ENCODE data around the gene C16orf54. TPM values are rescaled to one million over a fixed set of nuclear protein-coding genes. Genes with fewer than 3 reads are reported as not detected.
"Not testable (repeated sequence)": the region's sequence is repeated elsewhere in the genome, so short reads cannot be mapped to it uniquely, and the experiment has no call there.

C16orf54 gene
- total and polyA plus RNA-seq, 10 of the 15 experiments (the other 5 are each of a cell fraction or from before 2014, with no cell fraction given), result 2.1 to 13.3 (median 5.4) TPM

DNA sequence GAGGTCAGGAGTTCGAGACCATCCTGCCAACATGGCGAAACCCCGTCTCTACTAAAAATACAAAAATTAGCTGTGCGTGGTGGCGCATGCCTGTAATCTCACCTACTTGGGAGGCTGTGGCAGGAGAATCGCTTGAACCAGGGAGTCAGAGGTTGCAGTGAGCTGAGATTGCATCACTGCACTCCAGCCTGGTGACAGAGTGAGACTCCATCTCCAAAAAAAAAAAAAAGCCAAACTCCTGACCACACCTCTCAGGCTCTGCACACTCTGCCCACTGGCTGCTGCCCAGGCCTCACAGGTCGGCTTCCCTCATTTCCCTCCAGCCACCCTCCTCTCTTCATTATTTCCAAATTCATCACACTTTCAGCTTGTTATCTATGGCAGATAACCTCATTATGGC, 26.5 kb upstream of the C16orf54 start:
- ChIA-PET RAD21 (ENCODE audit: unreplicated experiment) (interaction anchor here (0.6 to 1.6 kb wide), 2 partner anchors 18 to 47 kb away, joined by 3 to 4 read pairs; no protein-coding TSS in a partner anchor), POLR2A (interaction anchor here (0.6 to 1.8 kb wide), 3 partner anchors 77 to 1100 kb away, joined by 3 to 4 read pairs (median 3); no protein-coding TSS in a partner anchor), CTCF (interaction anchor here (0.6 to 1.5 kb wide), 4 partner anchors 13 to 49 kb away, joined by 3 to 5 read pairs (median 3); no protein-coding TSS in a partner anchor)
- intact Hi-C loops (cut with micrococcal nuclease; ENCODE audit: unreplicated experiment); H2AFZ ChIP-seq (ENCODE audit: control insufficient read depth, low read depth, low read length); H4K20me1 ChIP-seq (ENCODE audit: control insufficient read depth, insufficient read depth); H3K27ac ChIP-seq (ENCODE audit: control insufficient read depth, insufficient read depth); H3K4me1 ChIP-seq (ENCODE audit: control insufficient read depth, insufficient read depth, low read length); H3K4me2 ChIP-seq (ENCODE audit: control insufficient read depth, insufficient read depth); in situ Hi-C loops (cut with MboI); H3K9me3 ChIP-seq (replicated peaks; ENCODE audit: control insufficient read depth, insufficient read depth, low read length); H3K9ac ChIP-seq (ENCODE audit: control insufficient read depth, insufficient read depth, low read length); H3K36me3 ChIP-seq (ENCODE audit: control insufficient read depth in 2 of 2, insufficient read depth in 2 of 2, low read length in 1 of 2); DNase-seq (ENCODE audit: low read depth, low spot score); FAIRE-seq; H3K4me3 ChIP-seq; H3K27me3 ChIP-seq (replicated peaks in 1 of 2; ENCODE audit: control insufficient read depth in 2 of 2, insufficient read depth in 2 of 2, low read length in 1 of 2); H3K79me2 ChIP-seq (ENCODE audit: control insufficient read depth, insufficient read depth, low read length); BruUV-seq (replicated peaks); SMC1A ChIA-PET (ENCODE audit: uncharacterized antibody, unreplicated experiment); ATAC-seq: not testable (repeated sequence)
- 74% methylated on average over 7 of the region's 7 CpGs for WGBS (ENCODE audit: insufficient coverage, insufficient replicate concordance, low lambda C conversion rate, missing lambda C conversion rate)

DNA sequence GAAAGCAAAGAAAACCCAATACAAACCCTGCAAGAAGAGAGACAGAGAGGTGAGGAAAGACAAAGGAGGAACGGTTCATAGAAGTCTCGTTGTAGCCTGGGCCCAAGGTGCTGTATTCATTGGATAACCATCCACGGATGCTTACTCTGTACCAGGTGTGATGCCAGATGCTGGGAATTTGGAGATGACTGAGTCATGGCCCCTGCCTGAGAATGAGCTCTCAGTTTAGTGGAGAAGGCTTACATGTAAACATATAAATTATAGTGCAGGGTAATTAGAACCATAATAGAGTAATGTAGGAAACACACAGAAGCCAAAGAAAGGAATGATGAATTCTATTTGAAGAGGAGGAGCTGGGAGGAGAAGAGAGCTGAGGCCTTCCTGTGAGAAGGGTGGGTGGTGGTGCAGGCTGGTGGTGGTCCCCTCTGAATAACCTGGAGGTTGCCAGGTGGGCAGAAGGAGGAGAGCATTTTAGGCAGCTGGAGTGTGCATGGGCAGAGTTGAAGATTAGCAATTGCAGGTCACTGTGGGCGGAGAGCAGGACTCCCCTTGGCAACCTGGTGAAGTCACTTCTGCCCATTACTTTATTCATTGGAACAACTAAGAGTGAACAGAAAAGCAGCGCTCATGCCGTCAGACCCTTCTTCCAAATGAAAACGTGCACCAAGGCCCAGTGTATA, 24.6 kb upstream of the C16orf54 start:
- intact Hi-C loops (cut with micrococcal nuclease; ENCODE audit: unreplicated experiment), result no loop called here
- Histone ChIP-seq H3K9ac (ENCODE audit: control insufficient read depth, insufficient read depth, low read length) (no peak overlapping the region), H3K4me2 (ENCODE audit: control insufficient read depth, insufficient read depth) (no peak overlapping the region), H2AFZ (ENCODE audit: control insufficient read depth, low read depth, low read length) (no peak overlapping the region), H4K20me1 (ENCODE audit: control insufficient read depth, insufficient read depth) (no peaks in the 10 kb centered on the region), H3K36me3 (ENCODE audit: control insufficient read depth in 2 of 2, insufficient read depth in 2 of 2, low read length in 1 of 2) (no peaks in the 10 kb centered on the region), H3K27me3 (replicated peaks in 1 of 2; ENCODE audit: control insufficient read depth in 2 of 2, insufficient read depth in 2 of 2, low read length in 1 of 2) (no peaks in the 10 kb centered on the region), H3K4me3 (no peak overlapping the region), H3K27ac (ENCODE audit: control insufficient read depth, insufficient read depth) (no peak overlapping the region), H3K79me2 (ENCODE audit: control insufficient read depth, insufficient read depth, low read length) (no peaks in the 10 kb centered on the region), H3K4me1 (ENCODE audit: control insufficient read depth, insufficient read depth, low read length) (no peaks in the 10 kb centered on the region), H3K9me3 (replicated peaks; ENCODE audit: control insufficient read depth, insufficient read depth, low read length) (no peaks in the 10 kb centered on the region)
- 75% methylated on average over 7 of the region's 7 CpGs for WGBS (ENCODE audit: insufficient coverage, insufficient replicate concordance, low lambda C conversion rate, missing lambda C conversion rate)
- ChIA-PET POLR2A (interaction anchor here (0.6 to 1.0 kb wide), 2 partner anchors 16 to 245 kb away, joined by 3 to 4 read pairs; no protein-coding TSS in a partner anchor), CTCF (interaction anchor here (1.1 to 1.7 kb wide), 2 partner anchors 14 to 16 kb away, joined by 7 to 8 read pairs; no protein-coding TSS in a partner anchor), SMC1A (ENCODE audit: uncharacterized antibody, unreplicated experiment) (interaction anchor here (0.7 kb wide), 1 partner anchor 17 kb away, joined by 3 read pairs; no protein-coding TSS in a partner anchor), RAD21 (ENCODE audit: unreplicated experiment) (no interaction called here)
- no peak for ATAC-seq
- no peak for FAIRE-seq
- TF ChIP-seq, protein P1, sequence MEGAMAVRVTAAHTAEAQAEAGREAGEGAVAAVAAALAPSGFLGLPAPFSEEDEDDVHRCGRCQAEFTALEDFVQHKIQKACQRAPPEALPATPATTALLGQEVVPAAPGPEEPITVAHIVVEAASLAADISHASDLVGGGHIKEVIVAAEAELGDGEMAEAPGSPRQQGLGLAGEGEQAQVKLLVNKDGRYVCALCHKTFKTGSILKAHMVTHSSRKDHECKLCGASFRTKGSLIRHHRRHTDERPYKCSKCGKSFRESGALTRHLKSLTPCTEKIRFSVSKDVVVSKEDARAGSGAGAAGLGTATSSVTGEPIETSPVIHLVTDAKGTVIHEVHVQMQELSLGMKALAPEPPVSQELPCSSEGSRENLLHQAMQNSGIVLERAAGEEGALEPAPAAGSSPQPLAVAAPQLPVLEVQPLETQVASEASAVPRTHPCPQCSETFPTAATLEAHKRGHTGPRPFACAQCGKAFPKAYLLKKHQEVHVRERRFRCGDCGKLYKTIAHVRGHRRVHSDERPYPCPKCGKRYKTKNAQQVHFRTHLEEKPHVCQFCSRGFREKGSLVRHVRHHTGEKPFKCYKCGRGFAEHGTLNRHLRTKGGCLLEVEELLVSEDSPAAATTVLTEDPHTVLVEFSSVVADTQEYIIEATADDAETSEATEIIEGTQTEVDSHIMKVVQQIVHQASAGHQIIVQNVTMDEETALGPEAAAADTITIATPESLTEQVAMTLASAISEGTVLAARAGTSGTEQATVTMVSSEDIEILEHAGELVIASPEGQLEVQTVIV (IDR thresholded peaks at IDR 0.05; ENCODE audit: borderline replicate concordance, partially characterized antibody), result no peak
- TF ChIP-seq, protein P2, sequence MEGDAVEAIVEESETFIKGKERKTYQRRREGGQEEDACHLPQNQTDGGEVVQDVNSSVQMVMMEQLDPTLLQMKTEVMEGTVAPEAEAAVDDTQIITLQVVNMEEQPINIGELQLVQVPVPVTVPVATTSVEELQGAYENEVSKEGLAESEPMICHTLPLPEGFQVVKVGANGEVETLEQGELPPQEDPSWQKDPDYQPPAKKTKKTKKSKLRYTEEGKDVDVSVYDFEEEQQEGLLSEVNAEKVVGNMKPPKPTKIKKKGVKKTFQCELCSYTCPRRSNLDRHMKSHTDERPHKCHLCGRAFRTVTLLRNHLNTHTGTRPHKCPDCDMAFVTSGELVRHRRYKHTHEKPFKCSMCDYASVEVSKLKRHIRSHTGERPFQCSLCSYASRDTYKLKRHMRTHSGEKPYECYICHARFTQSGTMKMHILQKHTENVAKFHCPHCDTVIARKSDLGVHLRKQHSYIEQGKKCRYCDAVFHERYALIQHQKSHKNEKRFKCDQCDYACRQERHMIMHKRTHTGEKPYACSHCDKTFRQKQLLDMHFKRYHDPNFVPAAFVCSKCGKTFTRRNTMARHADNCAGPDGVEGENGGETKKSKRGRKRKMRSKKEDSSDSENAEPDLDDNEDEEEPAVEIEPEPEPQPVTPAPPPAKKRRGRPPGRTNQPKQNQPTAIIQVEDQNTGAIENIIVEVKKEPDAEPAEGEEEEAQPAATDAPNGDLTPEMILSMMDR (IDR thresholded peaks at IDR 0.05 in 2 of 3, conservative IDR thresholded peaks at IDR 0.05 in 1 of 3; ENCODE audit: control insufficient read depth in 2 of 3, extremely low read depth in 1 of 3, insufficient read depth in 1 of 3, low read depth in 3 of 3, low read length in 3 of 3), result no peak
- TF ChIP-seq, protein P3, sequence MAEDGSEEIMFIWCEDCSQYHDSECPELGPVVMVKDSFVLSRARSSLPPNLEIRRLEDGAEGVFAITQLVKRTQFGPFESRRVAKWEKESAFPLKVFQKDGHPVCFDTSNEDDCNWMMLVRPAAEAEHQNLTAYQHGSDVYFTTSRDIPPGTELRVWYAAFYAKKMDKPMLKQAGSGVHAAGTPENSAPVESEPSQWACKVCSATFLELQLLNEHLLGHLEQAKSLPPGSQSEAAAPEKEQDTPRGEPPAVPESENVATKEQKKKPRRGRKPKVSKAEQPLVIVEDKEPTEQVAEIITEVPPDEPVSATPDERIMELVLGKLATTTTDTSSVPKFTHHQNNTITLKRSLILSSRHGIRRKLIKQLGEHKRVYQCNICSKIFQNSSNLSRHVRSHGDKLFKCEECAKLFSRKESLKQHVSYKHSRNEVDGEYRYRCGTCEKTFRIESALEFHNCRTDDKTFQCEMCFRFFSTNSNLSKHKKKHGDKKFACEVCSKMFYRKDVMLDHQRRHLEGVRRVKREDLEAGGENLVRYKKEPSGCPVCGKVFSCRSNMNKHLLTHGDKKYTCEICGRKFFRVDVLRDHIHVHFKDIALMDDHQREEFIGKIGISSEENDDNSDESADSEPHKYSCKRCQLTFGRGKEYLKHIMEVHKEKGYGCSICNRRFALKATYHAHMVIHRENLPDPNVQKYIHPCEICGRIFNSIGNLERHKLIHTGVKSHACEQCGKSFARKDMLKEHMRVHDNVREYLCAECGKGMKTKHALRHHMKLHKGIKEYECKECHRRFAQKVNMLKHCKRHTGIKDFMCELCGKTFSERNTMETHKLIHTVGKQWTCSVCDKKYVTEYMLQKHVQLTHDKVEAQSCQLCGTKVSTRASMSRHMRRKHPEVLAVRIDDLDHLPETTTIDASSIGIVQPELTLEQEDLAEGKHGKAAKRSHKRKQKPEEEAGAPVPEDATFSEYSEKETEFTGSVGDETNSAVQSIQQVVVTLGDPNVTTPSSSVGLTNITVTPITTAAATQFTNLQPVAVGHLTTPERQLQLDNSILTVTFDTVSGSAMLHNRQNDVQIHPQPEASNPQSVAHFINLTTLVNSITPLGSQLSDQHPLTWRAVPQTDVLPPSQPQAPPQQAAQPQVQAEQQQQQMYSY (CRISPR knock-in tag; IDR thresholded peaks at IDR 0.05), result no peak
- TF ChIP-seq TCF7 (IDR thresholded peaks at IDR 0.05; ENCODE audit: borderline replicate concordance), result no peak
- no peak for TF ChIP-seq SRF (IDR thresholded peaks at IDR 0.05; ENCODE audit: low read depth in 2 of 2, low read length in 2 of 2)
- no peak for DNase-seq (ENCODE audit: low read depth, low spot score)
- in situ Hi-C loops (cut with MboI), result no loop called here
- BruUV-seq (replicated peaks), result no TSS peak

Data from GM12878 (cell line).